Upper lobe of left lung (tissue), 6 donors: ENCODE results near the gene FANCC. TPM values are rescaled to one million over a fixed set of nuclear protein-coding genes. Genes with fewer than 3 reads are reported as not detected.

ENCODE experiments used
- ATAC-seq, 2 donors: fragments of 200-7000 bp; cut with Tn5 transposase; one replicate each; pipeline ENCODE4 v1.9.1; 2022; ENCODE audit warnings: mild to moderate bottlenecking in 2 of 2, moderate library complexity in 2 of 2; ENCODE audit not compliant: low FRiP score in 2 of 2
- DNase-seq, 2 donors: peaks; one replicate each; pipeline ENCODE4 v3.0.0-alpha.2; 2019 to 2020
- H3K27ac ChIP-seq, 4 donors: fragments of 200-600 bp; sonication (generic); one replicate each; pipeline ENCODE4 v1.5.1; 2016 to 2019
- H3K27me3 ChIP-seq, 4 donors: fragments of 200-600 bp; sonication (generic); one replicate each; pipeline ENCODE4 v1.5.1; 2017 to 2019
- H3K36me3 ChIP-seq, 4 donors: fragments of 200-600 bp; sonication (generic); one replicate each; pipeline ENCODE4 v1.5.1; 2016 to 2019
- H3K4me1 ChIP-seq, 4 donors: fragments of 200-600 bp; sonication (generic); one replicate each; pipeline ENCODE4 v1.5.1; 2018 to 2019
- H3K4me3 ChIP-seq, 4 donors: fragments of 200-600 bp; sonication (generic); one replicate each; pipeline ENCODE4 v1.5.1; 2017 to 2019; ENCODE audit warnings: mild to moderate bottlenecking in 2 of 4, moderate library complexity in 1 of 4
- H3K9me3 ChIP-seq, 4 donors: fragments of 200-600 bp; sonication (generic); one replicate each; pipeline ENCODE4 v1.5.1; 2018 to 2019
- CTCF ChIP-seq, 6 experiments: fragments of 450-650 bp in 4 of 6; fragments of 200-600 bp in 2 of 6; sonication (generic) in 2 of 6; IDR thresholded peaks; one replicate each; pipeline ENCODE4 v1.5.1; 2016 to 2019; ENCODE audit warnings: antibody characterized with exemption in 6 of 6
- EP300 ChIP-seq, 4 donors: sonication (generic); formaldehyde crosslinking; IDR thresholded peaks; one replicate each; pipeline ENCODE4 v1.5.1; 2017; ENCODE audit warnings: antibody characterized with exemption in 4 of 4, control low read depth in 2 of 4
- POLR2A ChIP-seq, 4 donors: fragments of 450-650 bp; IDR thresholded peaks; one replicate each; pipeline ENCODE4 v1.5.1; 2016 to 2017; ENCODE audit warnings: antibody characterized with exemption in 4 of 4, mild to moderate bottlenecking in 2 of 4
- POLR2AphosphoS5 ChIP-seq, 2 donors: sonication (generic); formaldehyde crosslinking; IDR thresholded peaks; one replicate each; pipeline ENCODE4 v1.5.1; 2017; ENCODE audit warnings: antibody characterized with exemption in 2 of 2
- WGBS, 2 donors: methylation state at CpG; one replicate each; pipeline ENCODE4 v1.1.5; 2017 to 2018; 5-methylcytosine and 5-hydroxymethylcytosine counted together
- total RNA-seq, 6 donors: library from RNA; depleted of rRNA in 4 of 6; stranded (reverse); fragments of >200 nt in 4 of 6; gene quantifications; one replicate each; pipeline versions ENCODE4 v1.1.0 to v1.2.1, GENCODE V29; 2016 to 2021
- donor health status: DM: no; HTN: no; CAD: no; lungs with moderate emphysema.
- donor health status: DM: no; HTN: yes; CAD: no; lungs with severe emphysema.

FANCC gene
- total RNA-seq, 6 donors from 2014 or later, result 6.7 to 27.2 (median 10.8) TPM

- TF ChIP-seq EP300 (IDR thresholded peaks at IDR 0.05) (no peak), POLR2A (IDR thresholded peaks at IDR 0.05) (no peak), CTCF (IDR thresholded peaks at IDR 0.05) (no peak), POLR2AphosphoS5 (IDR thresholded peaks at IDR 0.05) (no peak)
- WGBS, 2 donors, result 83 to 89% methylated on average over 18 of the region's 18 CpGs
- Histone ChIP-seq H3K27me3 (no peaks in the 10 kb centered on the region), H3K36me3 (peaks cover 0 to 58% (median 25%) of the 10 kb centered on the region in 4 donors), H3K9me3 (no peaks in the 10 kb centered on the region), H3K4me3 (no peak overlapping the region), H3K27ac (peak overlapping the region in 1 of 4 donors; percentile 18), H3K4me1 (no peaks in the 10 kb centered on the region)
- ATAC-seq (no peak), DNase-seq (no peak)
These were observed 210.3 kb downstream of the FANCC start for GRCh38 chr9:95107001-95107749.

- Histone ChIP-seq H3K27ac (peak overlapping the region in 1 of 4 donors; percentile 13), H3K4me3 (no peak overlapping the region), H3K9me3 (no peaks in the 10 kb centered on the region), H3K27me3 (no peaks in the 10 kb centered on the region), H3K4me1 (no peaks in the 10 kb centered on the region), H3K36me3 (peaks cover 0 to 51% (median 17%) of the 10 kb centered on the region in 4 donors)
- no peak for ATAC-seq
- no peak for DNase-seq
- no peak for TF ChIP-seq POLR2AphosphoS5 (IDR thresholded peaks at IDR 0.05)
- TF ChIP-seq EP300 (IDR thresholded peaks at IDR 0.05), result no peak
- TF ChIP-seq CTCF (IDR thresholded peaks at IDR 0.05), result no peak
- TF ChIP-seq POLR2A (IDR thresholded peaks at IDR 0.05), result no peak
- 88 to 92% methylated on average over 13 of the region's 13 CpGs for WGBS, 2 donors
These were observed 211.8 kb downstream of the FANCC start for GRCh38 chr9:95105519-95106287.

- H3K4me1 ChIP-seq, result peaks cover 0 to 3% (median 1%) of the 10 kb centered on the region in 4 donors
- H3K9me3 ChIP-seq, result no peaks in the 10 kb centered on the region
- H3K36me3 ChIP-seq, result peaks cover 0 to 49% (median 17%) of the 10 kb centered on the region in 4 donors
- TF ChIP-seq POLR2AphosphoS5 (IDR thresholded peaks at IDR 0.05) (no peak), POLR2A (IDR thresholded peaks at IDR 0.05) (no peak), EP300 (IDR thresholded peaks at IDR 0.05) (no peak), CTCF (IDR thresholded peaks at IDR 0.05) (no peak)
- no peak overlapping the region for H3K4me3 ChIP-seq
- DNase-seq (no peak), ATAC-seq (no peak)
- peak overlapping the region in 2 of 4 donors; percentile 5 to 13 for H3K27ac ChIP-seq
- no peaks in the 10 kb centered on the region for H3K27me3 ChIP-seq
- 87 to 92% methylated on average over 5 to 12 of the region's 12 CpGs for WGBS, 2 donors
These were observed 212.5 kb downstream of the FANCC start for GRCh38 chr9:95104980-95105379.

GRCh38 chr9:95104581-95104960 lies 212.9 kb downstream of the FANCC start:
- 86 to 87% methylated on average over 5 to 8 of the region's 8 CpGs for WGBS, 2 donors
- Histone ChIP-seq H3K36me3 (peaks cover 0 to 45% (median 17%) of the 10 kb centered on the region in 4 donors), H3K27ac (peak overlapping the region in 2 of 4 donors; percentile 13 to 42), H3K4me1 (peaks cover 0 to 5% (median 2%) of the 10 kb centered on the region in 4 donors), H3K27me3 (no peaks in the 10 kb centered on the region), H3K4me3 (no peak overlapping the region), H3K9me3 (no peaks in the 10 kb centered on the region)
- ATAC-seq (no peak), DNase-seq (no peak)
- TF ChIP-seq CTCF (IDR thresholded peaks at IDR 0.05) (no peak), POLR2AphosphoS5 (IDR thresholded peaks at IDR 0.05) (no peak), POLR2A (IDR thresholded peaks at IDR 0.05) (no peak), EP300 (IDR thresholded peaks at IDR 0.05) (no peak)
